Measurements from ENCODE around the gene ARID1B.

- TF ChIP-seq CTCF (IDR thresholded peaks at IDR 0.05; ENCODE audit: low read length) (no peak), EZH2 (IDR thresholded peaks at IDR 0.05; ENCODE audit: borderline replicate concordance, low read length) (no peak)
These were observed 313.6 kb downstream of the ARID1B start for GRCh38 chr6:157090736-157091135.

Measured in OCI-LY1 (cell line).